AG20443 (cell line): ENCODE measurements around the gene SH3BGRL2.
"Not testable (repeated sequence)": the region's sequence is repeated elsewhere in the genome, so short reads cannot be mapped to it uniquely, and the experiment has no call there.

Source experiments
- DNase-seq: peaks from one replicate; pipeline ENCODE4 v3.0.0; 2012; ENCODE audit warnings: low spot score, mixed read lengths

The SH3BGRL2 gene

DNA sequence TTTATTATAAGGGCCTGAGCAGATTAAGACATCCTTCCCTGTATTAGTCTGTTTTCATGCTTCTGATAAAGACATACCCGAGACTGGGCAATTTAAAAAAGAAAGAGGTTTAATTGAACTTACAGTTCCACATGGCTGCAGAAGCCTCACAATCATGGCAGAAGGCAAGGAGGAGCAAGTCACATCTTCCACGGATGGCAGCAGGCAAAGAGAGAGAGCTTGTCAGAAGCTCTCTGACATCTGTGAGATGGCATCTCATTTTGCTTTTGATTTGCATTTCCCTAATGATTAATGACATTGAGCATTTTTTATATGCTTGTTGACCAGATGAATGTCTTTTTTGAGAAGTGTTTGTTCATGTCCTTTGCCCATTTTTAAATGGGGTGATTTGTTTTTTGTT lies 114.2 kb downstream of the SH3BGRL2 start:
- not testable (repeated sequence) for DNase-seq

- not testable (repeated sequence) for DNase-seq
These were observed 115.2 kb downstream of the SH3BGRL2 start for GRCh38 chr6:79746325-79746724.

- DNase-seq, result peak; percentile 23
These were observed 119.7 kb downstream of the SH3BGRL2 start for GRCh38 chr6:79750806-79751205.
